IPS-15b (cell line): ENCODE measurements around the gene RNF113B.

Experiments
- H3K27me3 ChIP-seq: one replicate; pipeline ENCODE4 v1.6.1; 2013; ENCODE audit warnings: low read length; ENCODE audit not compliant: control insufficient read depth, insufficient read depth
- H3K36me3 ChIP-seq: one replicate; pipeline ENCODE4 v1.6.1; 2013; ENCODE audit warnings: low read length; ENCODE audit not compliant: control insufficient read depth, insufficient read depth
- H3K4me1 ChIP-seq: one replicate; pipeline ENCODE4 v1.6.1; 2013; ENCODE audit warnings: mild to moderate bottlenecking, low read length; ENCODE audit not compliant: control insufficient read depth, insufficient read depth
- H3K4me3 ChIP-seq: one replicate; pipeline ENCODE4 v1.5.1; 2013; ENCODE audit warnings: low read depth, low read length
- H3K9ac ChIP-seq: one replicate; pipeline ENCODE4 v1.6.1; 2013; ENCODE audit warnings: low read depth, mild to moderate bottlenecking, low read length
- H3K9me3 ChIP-seq: one replicate; pipeline ENCODE4 v1.6.1; 2013; ENCODE audit warnings: mild to moderate bottlenecking, low read length; ENCODE audit not compliant: control insufficient read depth, insufficient read depth

The RNF113B gene

GRCh38 chr13:98144027-98144741, 32.9 kb downstream of the RNF113B start:
- no peaks in the 10 kb centered on the region for H3K9me3 ChIP-seq
- peaks cover 17% of the 10 kb centered on the region for H3K27me3 ChIP-seq
- H3K9ac ChIP-seq: peak overlapping the region; percentile 39
- H3K36me3 ChIP-seq: no peaks in the 10 kb centered on the region
- H3K4me1 ChIP-seq: peaks cover 9% of the 10 kb centered on the region
- H3K4me3 ChIP-seq: peak overlapping the region; percentile 68

DNA sequence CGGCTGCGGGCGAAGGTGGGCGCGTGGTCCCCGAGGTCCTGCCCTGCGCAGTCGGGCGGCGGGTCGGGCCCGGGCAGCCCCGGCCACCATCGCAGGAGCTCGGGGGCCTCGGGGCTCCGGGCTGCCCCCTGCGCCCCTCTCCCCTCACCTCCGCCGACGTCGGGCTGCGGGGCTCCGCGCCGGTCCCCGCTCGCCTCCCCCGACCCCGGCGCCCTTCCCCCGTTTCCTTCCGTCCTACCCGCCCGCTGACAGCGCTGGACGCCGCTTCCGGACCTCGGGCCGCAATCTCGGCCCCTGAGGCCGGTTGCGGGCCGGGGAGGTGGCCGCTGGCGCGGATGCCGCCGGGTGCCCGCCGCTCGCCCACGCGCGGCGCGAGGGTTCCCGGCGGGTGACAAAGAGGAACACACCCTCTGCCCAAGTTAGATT, 33.5 kb downstream of the RNF113B start:
- Histone ChIP-seq H3K4me1 (peaks cover 9% of the 10 kb centered on the region), H3K9ac (peak overlapping the region; percentile 39), H3K4me3 (peak overlapping the region; percentile 68)

GRCh38 chr13:98143157-98143553, 33.9 kb downstream of the RNF113B start:
- H3K36me3 ChIP-seq: no peaks in the 10 kb centered on the region
- H3K4me1 ChIP-seq: peaks cover 9% of the 10 kb centered on the region
- H3K4me3 ChIP-seq: peak overlapping the region; percentile 68
- H3K9me3 ChIP-seq: no peaks in the 10 kb centered on the region
- no peak overlapping the region for H3K9ac ChIP-seq
- peaks cover 17% of the 10 kb centered on the region for H3K27me3 ChIP-seq

More for the DNA sequence above, 33.5 kb downstream of the RNF113B start:
- Histone ChIP-seq H3K27me3 (peaks cover 17% of the 10 kb centered on the region), H3K9me3 (no peaks in the 10 kb centered on the region), H3K36me3 (no peaks in the 10 kb centered on the region)

DNA sequence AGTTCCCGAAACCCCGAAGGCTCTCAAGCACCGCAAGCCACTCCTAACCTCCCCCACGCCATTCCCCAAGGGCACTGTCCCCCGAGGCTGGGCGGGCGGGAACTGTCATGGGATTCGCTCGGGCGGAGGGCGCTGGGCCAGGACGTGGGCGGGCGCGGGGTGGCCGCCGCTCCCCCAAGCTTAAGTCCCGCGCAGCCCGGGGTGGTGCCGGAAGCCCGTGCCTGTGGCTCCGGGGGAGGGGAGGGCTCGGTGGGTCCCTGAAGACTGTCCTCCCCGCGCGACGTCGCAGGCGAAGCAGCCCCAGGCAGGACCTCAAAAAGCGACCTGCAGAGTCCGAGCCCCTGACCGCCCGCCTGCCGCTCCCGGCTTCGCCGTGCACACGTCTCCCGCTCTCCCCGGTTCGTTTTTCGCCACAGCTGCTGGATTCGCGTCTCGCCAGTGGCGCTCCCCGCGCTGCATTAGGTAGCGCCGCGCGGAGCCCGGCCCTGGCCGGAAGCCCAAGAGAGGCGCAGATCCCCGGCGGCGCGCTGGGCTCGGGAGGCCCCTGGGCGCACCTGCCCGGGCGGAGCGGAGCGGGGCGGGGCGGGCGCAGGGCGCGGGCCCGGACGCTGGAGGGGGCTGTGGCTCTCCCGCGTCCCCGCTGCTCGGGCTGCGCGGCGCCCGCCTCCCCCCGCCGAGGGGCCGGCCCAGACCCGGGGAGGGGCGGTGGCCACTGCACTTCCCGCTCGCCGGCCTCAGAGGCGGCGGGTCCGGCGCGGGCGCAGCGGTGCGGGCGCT, 34.5 kb downstream of the RNF113B start, which contains the start of gene FARP1:
FARP1 (plus strand) TSS at position 715 of the 777 bp plus-strand sequence. CDS start 70,149 bp downstream, outside the sequence.
- no peaks in the 10 kb centered on the region for H3K36me3 ChIP-seq
- H3K27me3 ChIP-seq: peaks cover 17% of the 10 kb centered on the region
- H3K9me3 ChIP-seq: no peaks in the 10 kb centered on the region
- H3K9ac ChIP-seq: peak within 1 kb of the TSS; percentile 50
- H3K4me3 ChIP-seq: peak within 1 kb of the TSS; percentile 68
- peaks cover 9% of the 10 kb centered on the region for H3K4me1 ChIP-seq

- Histone ChIP-seq H3K9me3 (no peaks in the 10 kb centered on the region), H3K9ac (peak overlapping the region; percentile 50), H3K36me3 (no peaks in the 10 kb centered on the region), H3K27me3 (peaks cover 17% of the 10 kb centered on the region), H3K4me3 (peak overlapping the region; percentile 37), H3K4me1 (peaks cover 9% of the 10 kb centered on the region)
Measured at GRCh38 chr13:98141509-98142379, 35.3 kb downstream of the RNF113B start.

- H3K36me3 ChIP-seq: no peaks in the 10 kb centered on the region
- no peak overlapping the region for H3K4me3 ChIP-seq
- H3K9ac ChIP-seq: no peak overlapping the region
- no peaks in the 10 kb centered on the region for H3K9me3 ChIP-seq
- peaks cover 9% of the 10 kb centered on the region for H3K4me1 ChIP-seq
- H3K27me3 ChIP-seq: peaks cover 17% of the 10 kb centered on the region
Measured at GRCh38 chr13:98141091-98141490, 36.0 kb downstream of the RNF113B start.

- H3K36me3 ChIP-seq: no peaks in the 10 kb centered on the region
- H3K4me1 ChIP-seq: no peaks in the 10 kb centered on the region
- H3K9ac ChIP-seq: no peak overlapping the region
- no peaks in the 10 kb centered on the region for H3K27me3 ChIP-seq
- no peaks in the 10 kb centered on the region for H3K9me3 ChIP-seq
- H3K4me3 ChIP-seq: no peak overlapping the region
Measured at GRCh38 chr13:98134901-98135300, 42.2 kb downstream of the RNF113B start.

DNA sequence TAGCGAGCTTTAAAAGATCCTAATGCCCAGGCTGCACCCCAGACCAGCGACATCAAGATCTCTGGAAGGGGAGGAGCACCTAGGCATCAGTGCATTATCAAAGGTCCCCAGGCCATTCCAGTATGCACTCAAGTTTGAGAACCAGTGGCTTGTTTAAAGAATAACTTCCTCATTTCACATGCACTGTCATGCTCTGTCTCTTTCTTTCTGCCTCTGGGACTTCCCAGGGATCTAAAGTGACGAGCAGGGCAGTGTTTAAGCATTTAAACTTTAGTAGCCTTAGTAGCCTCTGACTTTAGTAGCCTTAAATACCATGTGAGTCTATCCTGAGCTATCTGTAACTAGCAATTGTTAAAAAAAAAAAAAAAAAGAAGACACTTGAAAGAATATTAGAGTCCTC, 43.1 kb downstream of the RNF113B start:
- Histone ChIP-seq H3K4me3 (no peak overlapping the region), H3K9ac (no peak overlapping the region), H3K36me3 (no peaks in the 10 kb centered on the region), H3K27me3 (no peaks in the 10 kb centered on the region), H3K9me3 (no peaks in the 10 kb centered on the region), H3K4me1 (no peaks in the 10 kb centered on the region)

GRCh38 chr13:98129059-98129746, 47.9 kb downstream of the RNF113B start:
- no peaks in the 10 kb centered on the region for H3K27me3 ChIP-seq
- no peaks in the 10 kb centered on the region for H3K4me1 ChIP-seq
- no peak overlapping the region for H3K4me3 ChIP-seq
- H3K9ac ChIP-seq: no peak overlapping the region
- no peaks in the 10 kb centered on the region for H3K9me3 ChIP-seq
- no peaks in the 10 kb centered on the region for H3K36me3 ChIP-seq
